DLD1 (cell line): ENCODE results near the gene MEIS2.

ENCODE experiments used
- in situ Hi-C: cut with HindIII; loops from 2 replicates; pipeline ENCODE4 v1.10.0; 2017; ENCODE audit warnings: low sequenced_read_pairs

The MEIS2 gene

GRCh38 chr15:36883713-36884517 is 216.4 kb downstream of the MEIS2 start:
- in situ Hi-C loops, result loop anchor here (25.0 kb wide), 1 partner anchor 253 kb away; no protein-coding TSS in a partner anchor

- in situ Hi-C loops, result loop anchor here (25.0 kb wide), 1 partner anchor 255 kb away; no protein-coding TSS in a partner anchor
Observed at GRCh38 chr15:36882487-36883131, 217.7 kb downstream of the MEIS2 start.

- in situ Hi-C loops, result loop anchor here (25.0 kb wide), 1 partner anchor 255 kb away; no protein-coding TSS in a partner anchor
Observed at GRCh38 chr15:36882056-36882455, 218.3 kb downstream of the MEIS2 start.

- in situ Hi-C loops, result loop anchor here (25.0 kb wide), 1 partner anchor 256 kb away; no protein-coding TSS in a partner anchor
Observed at GRCh38 chr15:36881516-36881915, 218.8 kb downstream of the MEIS2 start.

- in situ Hi-C loops, result loop anchor here (25.0 kb wide), 1 partner anchor 256 kb away; no protein-coding TSS in a partner anchor
Observed at GRCh38 chr15:36880913-36881460, 219.4 kb downstream of the MEIS2 start.

GRCh38 chr15:36880224-36880912 is 220.0 kb downstream of the MEIS2 start:
- in situ Hi-C loops, result loop anchor here (25.0 kb wide), 1 partner anchor 257 kb away; no protein-coding TSS in a partner anchor

GRCh38 chr15:36879568-36880222 is 220.7 kb downstream of the MEIS2 start:
- in situ Hi-C loops, result loop anchor here (25.0 kb wide), 1 partner anchor 258 kb away; no protein-coding TSS in a partner anchor

- in situ Hi-C loops, result loop anchor here (25.0 kb wide), 1 partner anchor 259 kb away; no protein-coding TSS in a partner anchor
Observed at GRCh38 chr15:36878684-36879262, 221.6 kb downstream of the MEIS2 start.

GRCh38 chr15:36877796-36878683 is 222.3 kb downstream of the MEIS2 start:
- in situ Hi-C loops, result loop anchor here (25.0 kb wide), 1 partner anchor 259 kb away; no protein-coding TSS in a partner anchor

GRCh38 chr15:36877294-36877693 is 223.1 kb downstream of the MEIS2 start:
- in situ Hi-C loops, result loop anchor here (25.0 kb wide), 1 partner anchor 260 kb away; no protein-coding TSS in a partner anchor

GRCh38 chr15:36875740-36876334 is 224.5 kb downstream of the MEIS2 start:
- in situ Hi-C loops, result loop anchor here (25.0 kb wide), 1 partner anchor 261 kb away; no protein-coding TSS in a partner anchor

GRCh38 chr15:36874930-36875329 is 225.4 kb downstream of the MEIS2 start:
- in situ Hi-C loops, result loop anchor here (25.0 kb wide), 1 partner anchor 262 kb away; no protein-coding TSS in a partner anchor

GRCh38 chr15:36867436-36867835 is 232.9 kb downstream of the MEIS2 start:
- in situ Hi-C loops, result no loop called here

- in situ Hi-C loops, result no loop called here
Observed at GRCh38 chr15:36866896-36867295, 233.5 kb downstream of the MEIS2 start.

- in situ Hi-C loops, result no loop called here
Observed at GRCh38 chr15:36863570-36863969, 236.8 kb downstream of the MEIS2 start.

- in situ Hi-C loops, result no loop called here
Observed at GRCh38 chr15:36860792-36861191, 239.6 kb downstream of the MEIS2 start.

- in situ Hi-C loops, result no loop called here
Observed at GRCh38 chr15:36858423-36858822, 241.9 kb downstream of the MEIS2 start.

GRCh38 chr15:36856339-36856973 is 243.9 kb downstream of the MEIS2 start:
- in situ Hi-C loops, result no loop called here
